ENCODE results near the gene CCDC92B.
"Not testable (repeated sequence)": the region's sequence is repeated elsewhere in the genome, so short reads cannot be mapped to it uniquely, and the experiment has no call there.

The CCDC92B gene

DNA sequence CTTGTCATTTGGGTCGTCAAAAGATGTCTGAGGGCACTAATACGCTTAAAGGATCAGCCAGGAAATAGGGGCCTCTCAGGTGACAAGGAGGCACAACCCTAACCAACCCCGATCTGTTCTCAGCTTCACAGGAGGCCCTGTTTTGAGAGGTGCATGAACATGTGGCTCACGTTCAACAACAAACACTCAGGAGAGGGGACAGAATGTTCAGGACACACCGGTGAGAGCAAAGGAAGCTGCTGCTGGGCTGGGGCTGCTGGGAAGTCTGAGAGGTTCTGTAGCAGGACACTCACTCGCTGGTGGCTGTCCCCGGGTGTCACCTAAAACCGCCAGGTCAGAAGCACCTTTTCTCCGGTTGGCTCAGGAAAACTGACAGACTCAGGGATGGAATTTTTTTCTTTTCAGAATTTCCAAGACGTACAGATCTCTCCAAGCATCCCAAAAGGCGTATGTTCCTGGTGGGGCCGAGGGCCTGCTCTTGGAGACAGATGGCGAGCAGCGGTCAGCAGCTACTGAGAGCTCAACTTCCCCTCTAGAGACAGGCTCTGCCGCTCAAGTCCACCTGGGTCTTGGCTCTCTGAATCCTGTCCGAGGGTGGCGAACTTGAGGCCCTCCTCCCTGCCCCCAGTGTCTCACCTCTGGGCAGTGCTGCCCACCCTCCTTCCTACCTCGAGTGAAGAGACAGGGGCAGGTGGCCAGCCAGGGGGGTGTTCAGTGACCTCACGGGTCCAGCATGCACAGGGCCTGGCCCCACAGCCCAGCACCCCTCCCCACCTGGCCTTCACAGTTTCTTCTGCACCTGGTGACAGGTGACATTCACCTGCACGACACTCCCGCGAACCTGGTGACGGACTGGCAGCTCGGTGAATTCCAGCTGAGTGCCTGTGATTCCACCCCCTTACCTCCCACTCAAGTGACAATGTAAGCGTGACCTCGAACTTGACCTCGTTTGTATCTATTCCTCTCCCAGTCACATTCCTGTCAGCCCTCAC lies 60.8 kb downstream of the CCDC92B start:
- no peak for DNase-seq

DNA sequence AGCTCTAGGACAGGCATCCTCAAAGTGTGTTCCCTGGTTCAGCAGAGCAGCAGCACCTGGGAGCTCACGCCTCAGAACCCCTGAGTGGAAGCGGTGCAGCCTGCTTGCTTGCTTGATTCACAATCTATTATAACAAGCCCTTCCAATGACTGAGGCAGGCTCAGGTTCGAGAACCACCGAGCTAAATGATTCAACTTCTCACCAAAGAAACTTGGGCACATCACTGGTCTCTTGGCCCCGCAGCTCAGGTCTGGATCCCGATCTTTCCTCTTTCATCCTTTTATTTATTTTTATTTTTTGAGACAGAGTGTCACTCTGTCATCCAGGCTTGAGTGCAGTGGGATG lies 62.4 kb downstream of the CCDC92B start:
- no peak for DNase-seq

DNA sequence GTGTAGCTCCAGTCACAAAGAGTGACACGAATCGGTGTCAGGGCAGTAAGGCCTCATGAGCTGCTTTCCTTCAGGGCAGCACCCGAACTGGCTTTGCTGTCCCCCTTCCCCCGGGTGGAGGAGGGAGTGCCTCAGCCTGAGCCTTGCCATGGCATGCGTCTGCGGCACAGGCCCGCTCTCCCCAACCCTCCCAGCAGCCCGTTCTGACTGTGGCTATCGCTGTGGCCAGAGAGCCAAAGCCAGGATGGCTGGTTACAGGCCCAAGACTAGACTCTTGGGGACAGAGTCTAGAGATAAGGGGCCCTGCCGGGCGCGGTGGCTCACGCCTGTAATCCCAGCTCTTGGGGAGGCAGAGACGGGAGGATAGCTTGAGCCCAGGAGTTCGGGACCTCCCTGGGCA lies 63.8 kb downstream of the CCDC92B start:
- DNase-seq: no peak

DNA sequence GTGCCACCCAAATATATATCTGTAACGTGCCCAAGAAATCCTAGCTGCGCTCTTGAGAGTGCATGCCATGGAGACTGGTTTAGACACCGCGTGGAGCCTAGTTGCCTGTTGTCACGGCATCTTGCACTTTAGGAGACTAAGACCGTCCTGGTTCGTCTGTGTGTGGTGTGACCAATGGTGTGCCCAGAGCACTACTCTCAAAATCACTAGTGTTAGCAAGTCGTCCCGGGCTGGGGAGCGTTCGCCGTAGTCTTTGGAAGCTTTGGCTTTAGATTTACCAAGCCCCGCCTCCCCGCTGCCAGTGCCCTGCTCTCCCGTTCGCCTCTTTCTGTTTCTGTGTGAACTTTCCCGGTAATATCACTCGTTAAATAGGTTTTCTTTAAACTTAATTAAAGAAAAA lies 64.9 kb downstream of the CCDC92B start:
- DNase-seq: no peak

DNA sequence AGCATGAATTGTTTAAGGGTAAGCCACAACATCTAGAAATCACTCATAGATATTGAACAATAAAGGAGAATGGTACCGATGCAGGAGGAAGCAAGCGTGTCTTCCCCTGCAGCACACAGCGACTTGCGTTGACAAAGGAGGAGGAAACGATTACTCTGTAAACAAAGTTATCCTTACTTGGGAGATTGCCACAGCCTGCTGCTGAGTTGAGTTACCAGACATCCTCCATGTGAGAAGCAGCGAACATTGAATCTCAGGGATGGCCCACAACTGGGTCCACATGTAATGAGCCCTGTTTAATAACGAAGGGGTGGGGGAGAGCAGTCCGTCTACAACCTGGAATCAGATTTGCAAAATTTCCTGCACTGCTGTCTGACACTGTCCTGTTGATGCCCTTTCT lies 65.5 kb downstream of the CCDC92B start:
- no peak for DNase-seq

DNA sequence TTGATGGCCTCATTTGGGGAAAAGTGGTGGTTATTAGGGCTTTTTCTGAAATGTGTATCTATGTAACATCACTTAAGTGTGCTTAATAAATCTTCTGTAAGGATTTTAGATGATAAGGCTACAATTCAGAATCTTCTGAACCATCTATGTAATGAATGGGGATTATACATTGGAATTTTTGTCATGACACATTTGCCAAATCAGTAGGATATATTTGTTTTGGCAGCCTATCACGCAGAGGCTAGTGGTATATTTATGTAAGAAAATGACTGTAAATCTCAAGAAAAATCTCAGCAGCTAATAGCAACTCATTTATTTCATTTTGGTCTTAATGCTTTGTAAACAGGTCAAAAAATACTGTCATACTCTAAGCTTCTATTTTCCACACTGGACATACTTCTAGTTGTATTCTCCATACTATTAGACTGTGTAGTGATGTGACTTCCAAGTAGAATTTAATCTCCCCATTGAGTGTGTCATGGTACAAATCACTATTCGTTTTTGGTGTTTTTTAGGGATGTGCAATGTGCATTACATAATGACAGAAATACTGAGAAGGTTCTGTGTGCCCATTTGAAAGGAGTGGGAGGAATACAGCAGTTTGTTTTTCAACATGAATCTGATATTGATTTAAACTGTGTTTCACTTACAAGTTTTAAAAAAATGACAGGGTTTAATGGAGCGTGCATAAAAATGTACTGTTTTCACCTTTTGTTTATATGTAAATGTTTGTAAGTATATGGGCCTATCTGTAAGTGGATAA lies 67.1 kb downstream of the CCDC92B start:
- no peak for DNase-seq

DNA sequence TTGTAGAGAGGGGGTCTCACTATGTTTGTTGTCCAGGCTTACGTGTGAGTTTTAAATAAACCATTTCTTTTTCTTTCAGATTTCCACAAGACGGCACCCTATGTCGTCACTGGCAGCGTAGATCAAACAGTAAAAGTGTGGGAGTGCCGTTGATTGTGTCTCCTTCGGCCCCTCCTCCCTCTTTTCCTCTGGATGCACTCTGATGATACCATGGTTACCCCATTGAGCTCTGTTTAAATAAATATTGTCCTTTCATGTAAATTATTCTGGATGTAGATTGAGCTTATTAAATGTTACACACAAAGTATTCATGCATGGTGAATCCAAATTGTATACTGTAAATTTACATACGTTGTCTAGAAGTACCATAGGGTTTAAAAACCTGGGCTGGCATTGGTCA lies 67.8 kb downstream of the CCDC92B start:
- no peak for DNase-seq

DNA sequence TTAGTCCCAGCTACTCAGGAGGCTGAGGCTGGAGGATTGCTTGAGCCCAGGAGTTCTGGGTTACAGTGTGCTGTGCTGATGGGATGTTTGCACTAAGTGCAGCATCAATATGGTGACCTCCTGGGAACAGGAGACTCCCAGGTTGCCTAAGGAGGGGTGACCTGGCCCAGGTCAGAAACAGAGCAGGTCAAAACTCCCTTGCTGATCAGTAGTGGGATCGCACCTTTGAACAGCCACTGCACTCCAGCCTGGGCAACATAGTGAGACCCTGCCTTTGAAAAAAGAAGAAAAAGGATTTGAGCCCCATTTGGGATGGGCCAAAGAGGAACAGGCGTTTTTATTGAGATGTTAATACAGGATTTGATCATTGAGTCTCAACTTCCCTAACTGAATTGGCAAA lies 68.5 kb downstream of the CCDC92B start:
- DNase-seq: no peak

DNA sequence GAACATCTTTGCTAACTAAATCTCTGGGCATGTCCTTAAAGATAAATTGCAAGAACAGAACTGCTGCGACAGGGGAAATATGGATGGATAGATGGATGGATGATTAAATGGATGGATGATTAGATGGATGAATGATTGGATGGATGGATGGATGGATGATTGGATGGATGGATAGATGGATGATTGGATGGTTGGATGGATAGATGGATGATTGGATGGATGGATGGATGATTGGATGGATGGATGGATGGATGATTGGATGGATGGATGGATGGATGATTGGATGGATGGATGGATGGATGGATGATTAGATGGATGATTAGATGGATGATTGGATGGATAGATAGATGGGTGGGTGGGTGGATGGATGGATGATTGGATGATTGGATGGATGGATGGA lies 70.2 kb downstream of the CCDC92B start:
- not testable (repeated sequence) for DNase-seq

All from CD4-positive, alpha-beta T cell treated with Interferon gamma for 1 hour (primary cell).